HG02885 (cell line): Measurements from ENCODE around the gene TP63.
A peak's percentile ranks its signal among the peaks of the same experiment; 100 is the strongest.

Source experiments
- ATAC-seq: cut with Tn5 transposase; IDR thresholded peaks from one replicate; pipeline ENCODE4 v1.9.1; 2021; ENCODE audit warnings: mild to moderate bottlenecking; ENCODE audit not compliant: unreplicated experiment, poor library complexity

The TP63 gene

DNA sequence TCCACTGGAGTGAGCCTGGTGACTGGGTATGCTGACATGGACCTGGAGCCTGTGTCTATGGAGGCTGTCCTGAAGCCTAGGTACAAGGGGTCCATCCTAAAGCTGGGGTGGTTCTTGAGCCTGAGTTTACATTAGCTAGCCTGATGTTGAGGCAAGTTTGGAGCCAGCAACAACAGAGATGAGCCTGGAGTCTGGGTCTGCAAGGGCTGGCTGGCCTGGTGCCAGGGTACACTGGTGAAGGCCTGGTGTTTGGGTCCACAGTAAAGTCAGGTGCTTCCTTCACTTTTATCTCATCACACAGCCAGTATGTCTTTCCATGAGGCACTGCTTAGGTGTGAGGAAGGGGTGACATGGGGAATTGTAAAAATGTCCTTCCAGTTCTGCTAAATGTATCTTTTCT lies 49.5 kb downstream of the TP63 start:
- ATAC-seq = no peak

- no peak for ATAC-seq
Measured at GRCh38 chr3:189683546-189684255, 52.5 kb downstream of the TP63 start.

- ATAC-seq = no peak
Measured at GRCh38 chr3:189684317-189684716, 53.1 kb downstream of the TP63 start.

DNA sequence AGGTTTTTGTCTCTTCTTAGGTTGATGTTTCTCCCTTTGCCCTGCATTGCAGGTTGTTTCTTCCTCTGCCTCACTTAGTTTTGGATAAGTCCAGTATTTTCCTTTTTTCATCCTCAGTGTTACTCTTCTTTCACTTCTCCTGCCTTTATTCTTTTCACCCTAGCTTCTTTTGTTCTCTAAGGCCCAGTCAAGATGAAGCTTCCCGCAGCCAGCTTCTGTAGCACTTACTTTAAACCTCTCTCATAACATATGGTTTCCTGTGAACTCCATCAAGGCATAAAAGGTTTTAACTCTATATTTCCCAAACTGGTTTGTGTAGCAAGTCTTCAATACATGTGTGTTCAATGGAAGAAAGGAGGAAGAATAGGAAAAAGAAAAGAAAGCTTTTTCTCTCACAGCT lies 54.1 kb downstream of the TP63 start:
- no peak for ATAC-seq

DNA sequence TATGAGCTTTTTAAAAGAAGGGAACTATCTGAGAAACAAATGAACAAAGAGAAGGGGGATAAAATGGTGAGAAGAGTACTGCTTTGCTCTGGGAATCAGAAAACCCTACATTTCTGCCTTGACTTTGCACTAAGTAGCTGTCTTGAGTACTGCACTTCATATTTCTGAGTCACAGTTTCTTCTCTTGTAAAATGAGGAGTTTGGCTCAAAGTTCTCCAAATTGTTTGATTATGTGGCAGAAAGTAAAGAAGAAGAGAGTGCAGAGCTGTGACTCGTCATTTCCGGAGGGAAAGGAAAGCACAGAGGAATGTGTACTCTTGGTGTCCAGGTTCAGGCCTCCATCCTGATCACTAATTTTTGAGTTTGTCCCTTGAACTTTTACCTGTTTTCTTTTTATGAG lies 54.7 kb downstream of the TP63 start:
- no peak for ATAC-seq

GRCh38 chr3:189687475-189687874 lies 56.3 kb downstream of the TP63 start:
- ATAC-seq = no peak

- ATAC-seq = no peak
Measured at GRCh38 chr3:189688262-189688661, 57.1 kb downstream of the TP63 start.

GRCh38 chr3:189689625-189690024 lies 58.4 kb downstream of the TP63 start:
- no peak for ATAC-seq

DNA sequence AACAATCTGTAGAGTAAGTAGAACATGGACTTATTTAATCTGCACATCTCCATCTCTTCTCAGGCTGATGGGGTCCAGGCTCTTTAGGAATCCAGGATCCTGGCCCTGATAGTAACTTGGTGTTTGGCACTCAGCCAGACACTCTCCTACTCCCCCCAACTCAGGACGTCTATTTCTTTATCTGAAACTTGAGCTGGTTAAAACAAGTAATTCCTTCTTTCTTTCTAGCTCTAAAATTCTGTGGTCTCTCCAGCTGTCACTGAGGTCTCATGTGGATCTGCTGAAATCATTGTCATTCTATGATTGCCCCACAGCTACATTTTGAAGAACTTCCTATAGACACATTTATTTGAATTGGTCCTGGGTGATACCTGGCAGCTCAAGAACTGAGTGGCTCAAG lies 59.0 kb downstream of the TP63 start:
- no peak for ATAC-seq

DNA sequence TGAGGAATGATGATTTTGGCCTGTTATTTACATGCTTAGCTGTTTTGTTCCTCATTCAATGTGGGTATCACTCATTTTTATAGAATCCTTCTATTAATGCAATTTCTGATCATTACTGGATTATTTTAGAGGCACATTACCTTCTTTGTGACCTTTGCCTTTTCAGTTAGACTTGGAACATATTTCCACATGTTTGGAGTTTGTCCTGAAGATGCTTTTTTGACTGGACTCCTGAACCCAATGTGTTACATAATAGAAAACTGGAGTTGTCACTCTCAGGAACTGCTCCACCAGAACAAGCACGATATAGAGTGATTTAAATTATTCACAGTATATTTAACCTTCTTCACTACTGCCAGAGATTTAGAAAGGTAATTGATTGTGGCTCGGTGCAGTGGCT lies 59.5 kb downstream of the TP63 start:
- no peak for ATAC-seq

DNA sequence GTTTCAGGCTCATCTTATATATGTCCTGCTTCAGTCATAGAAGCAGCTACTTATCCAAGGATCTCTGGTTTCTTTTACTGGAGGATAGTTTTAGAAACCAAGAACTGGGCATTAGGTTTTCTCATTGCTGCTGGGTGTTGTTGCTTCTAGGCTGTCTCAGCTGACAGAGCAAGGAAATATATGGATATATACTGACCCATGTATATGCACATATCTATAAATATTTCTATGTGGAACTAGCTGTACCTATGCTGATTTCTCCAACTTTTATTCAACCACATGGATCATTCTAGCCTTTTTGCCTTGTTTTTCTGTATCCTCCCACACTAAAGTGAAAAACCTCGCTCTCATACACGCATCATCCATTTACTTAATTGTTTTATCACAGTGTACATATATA lies 64.2 kb downstream of the TP63 start:
- no peak for ATAC-seq

DNA sequence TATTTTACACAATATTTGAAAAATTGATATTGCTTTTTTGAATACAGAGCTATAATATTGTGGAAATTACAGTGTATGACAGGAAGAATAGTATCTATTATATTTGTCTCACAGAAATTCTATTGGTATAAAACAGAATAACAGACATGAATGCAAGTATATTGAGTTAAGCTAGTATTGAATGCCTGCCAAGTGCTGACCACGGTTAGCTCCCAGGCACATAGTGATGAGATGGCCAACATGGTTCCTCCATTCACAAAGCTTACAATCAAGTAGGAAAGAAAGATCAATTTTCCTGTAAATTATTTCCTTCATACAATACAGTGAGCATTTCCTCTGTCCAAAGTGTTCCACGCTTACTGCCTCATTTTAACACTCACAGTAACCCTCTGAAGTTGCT lies 67.6 kb downstream of the TP63 start:
- no peak for ATAC-seq

DNA sequence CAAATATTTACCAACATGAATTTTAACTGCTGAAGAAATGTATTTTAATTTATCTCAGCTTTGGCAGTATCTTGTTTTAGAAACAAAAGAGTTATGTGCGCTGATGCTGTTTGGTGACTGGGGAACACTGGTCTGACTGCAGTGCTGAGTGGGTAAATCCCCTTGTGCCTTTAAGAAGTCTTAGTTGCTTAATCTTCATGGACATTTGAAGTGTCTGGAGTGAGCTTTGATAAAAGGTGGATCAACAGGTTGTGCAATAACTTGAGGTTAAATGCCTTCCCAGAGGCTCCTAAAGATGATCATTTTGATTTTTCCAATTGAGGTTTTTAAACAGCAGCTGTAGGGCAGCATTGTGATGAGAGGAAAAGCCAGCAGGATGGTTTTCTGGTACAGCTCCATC lies 68.7 kb downstream of the TP63 start:
- ATAC-seq = no peak

DNA sequence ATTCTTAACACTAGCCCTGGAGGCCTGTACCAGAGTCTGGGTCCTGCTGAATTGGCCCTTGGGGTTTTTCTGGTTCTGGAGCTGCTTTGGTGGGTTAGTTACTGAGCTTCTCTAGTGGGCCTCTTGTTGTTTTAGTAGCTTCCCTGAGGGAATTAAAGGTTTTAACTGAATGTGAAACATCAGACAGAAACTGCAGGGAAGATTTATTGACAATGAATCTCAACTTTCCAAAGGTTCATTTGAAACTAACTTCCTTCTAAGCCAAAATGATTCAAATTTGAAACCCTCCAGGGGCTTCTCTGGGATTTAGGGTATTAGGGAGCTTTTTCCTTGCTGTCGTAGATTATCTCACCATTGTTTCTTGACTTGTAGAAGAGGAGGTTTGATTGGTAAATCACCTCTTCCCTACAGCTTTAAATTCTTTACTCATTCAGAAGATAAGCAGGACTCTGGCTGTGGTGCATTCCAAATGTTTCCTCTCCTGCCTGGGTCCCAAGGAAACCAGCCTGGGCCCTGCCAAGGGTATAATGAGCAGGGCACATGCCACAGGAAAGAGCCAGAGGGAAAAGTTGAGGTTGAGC lies 71.0 kb downstream of the TP63 start:
- ATAC-seq = no peak

- ATAC-seq = no peak
Measured at GRCh38 chr3:189703865-189704264, 72.7 kb downstream of the TP63 start.

DNA sequence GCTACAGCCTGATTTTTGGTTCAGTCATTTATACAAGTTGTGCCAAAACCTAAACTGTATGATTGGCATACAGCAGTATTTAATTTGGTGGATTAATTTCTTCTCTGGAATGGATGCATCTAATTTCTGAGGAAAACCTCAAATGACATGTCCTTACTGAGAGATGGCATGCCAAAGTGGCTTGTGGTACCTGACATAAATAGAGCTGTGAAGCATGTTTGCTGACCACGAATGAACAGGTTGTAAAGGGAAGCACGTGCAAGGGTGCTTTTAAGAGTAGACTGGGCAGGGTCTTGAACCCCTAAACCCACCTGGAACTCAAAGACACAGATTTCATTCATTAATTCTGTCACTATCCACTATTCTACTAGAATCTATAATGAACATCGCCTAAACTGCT lies 77.2 kb downstream of the TP63 start:
- ATAC-seq = no peak

DNA sequence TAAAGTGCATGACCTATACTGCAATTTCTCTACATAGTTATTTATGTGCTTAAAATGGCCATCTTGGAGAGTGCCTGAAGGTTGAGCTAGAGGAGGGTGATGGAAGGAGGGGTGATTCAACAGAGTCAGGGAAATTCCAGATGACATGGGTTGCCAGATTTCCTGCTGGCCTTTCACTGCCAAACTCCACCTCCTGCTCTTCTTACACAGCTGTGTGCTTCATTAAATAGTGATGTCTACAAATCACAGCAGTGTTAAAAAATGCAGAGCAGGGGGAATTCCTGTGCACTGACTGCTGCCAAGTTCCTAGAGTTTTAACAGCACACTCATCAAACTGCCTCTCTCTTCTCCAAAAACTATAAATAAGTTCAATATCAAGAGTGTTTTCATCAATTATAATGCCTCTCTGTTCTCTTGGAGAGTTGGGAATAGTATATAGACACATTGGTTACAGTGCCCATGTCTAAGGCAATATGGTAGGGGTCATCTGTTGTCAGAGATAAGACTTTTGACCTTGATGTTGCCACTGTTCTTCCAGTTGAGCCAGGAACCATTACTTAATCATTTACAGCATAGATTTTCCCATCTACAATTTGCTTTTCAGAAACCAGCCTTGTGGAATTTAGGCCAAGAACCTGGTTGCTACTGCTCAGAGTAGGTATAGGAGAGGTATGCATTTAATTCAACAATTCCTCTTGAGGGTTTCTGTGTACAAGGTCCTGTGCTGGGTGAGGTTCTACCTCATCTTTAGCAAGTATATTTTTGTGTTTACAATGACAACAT lies 79.6 kb downstream of the TP63 start:
- ATAC-seq = no peak

GRCh38 chr3:189712906-189713483 lies 81.8 kb downstream of the TP63 start:
- no peak for ATAC-seq

- peak; percentile 59 for ATAC-seq
Measured at GRCh38 chr3:189714991-189715961, 84.1 kb downstream of the TP63 start.

GRCh38 chr3:189718215-189718614 lies 87.0 kb downstream of the TP63 start:
- ATAC-seq = no peak
